Prostate gland (tissue), 2 donors: Measurements from ENCODE around the gene FBXO11. TPM values are rescaled to one million over a fixed set of nuclear protein-coding genes. Genes with fewer than 3 reads are reported as not detected.

Experiments used
- DNase-seq: peaks from one replicate; pipeline ENCODE4 v3.0.0-alpha.2; 2019; ENCODE audit warnings: low spot score
- H3K27ac ChIP-seq, 2 donors: fragments of 200-600 bp; sonication (generic); 2 replicates each; pipeline ENCODE4 v1.5.1; 2017 to 2019
- H3K27me3 ChIP-seq: fragments of 200-600 bp; sonication (generic); replicated peaks from 2 replicates; pipeline ENCODE4 v1.5.1; 2019; ENCODE audit not compliant: insufficient read depth
- H3K36me3 ChIP-seq, 2 donors: fragments of 200-600 bp; sonication (generic); 1 replicate in 1 of 2; 2 replicates in 1 of 2; pipeline versions ENCODE4 v1.5.1 to v1.8.1; 2017 to 2019
- H3K4me1 ChIP-seq: fragments of 200-600 bp; sonication (generic); replicated peaks from 2 replicates; pipeline ENCODE4 v1.5.1; 2019
- H3K4me3 ChIP-seq, 2 donors: fragments of 200-600 bp; sonication (generic); 2 replicates each; pipeline ENCODE4 v1.5.1; 2017 to 2019
- H3K9me3 ChIP-seq: fragments of 200-600 bp; sonication (generic); 2 replicates; pipeline ENCODE4 v1.5.1; 2017
- CTCF ChIP-seq, 4 experiments: fragments of 200-600 bp in 2 of 4; fragments of 450-650 bp in 2 of 4; sonication (generic) in 2 of 4; IDR thresholded peaks; 1 replicate in 3 of 4; 2 replicates in 1 of 4; pipeline ENCODE4 v1.5.1; 2016 to 2019; ENCODE audit warnings: antibody characterized with exemption in 4 of 4, mild to moderate bottlenecking in 2 of 4, moderate library complexity in 2 of 4
- POLR2A ChIP-seq: fragments of 450-650 bp; IDR thresholded peaks from one replicate; pipeline ENCODE4 v1.6.1; 2016; ENCODE audit warnings: antibody characterized with exemption, mild to moderate bottlenecking
- POLR2AphosphoS5 ChIP-seq: sonication (generic); formaldehyde crosslinking; IDR thresholded peaks from one replicate; pipeline ENCODE4 v1.6.1; 2017; ENCODE audit warnings: antibody characterized with exemption
- WGBS: methylation state at CpG from one replicate; pipeline ENCODE4 v1.1.5; 2018; 5-methylcytosine and 5-hydroxymethylcytosine counted together
- intact Hi-C: fragments of 100-400 bp; cut with DNase I; formaldehyde crosslinking; loops from one replicate; pipeline ENCODE4 v1.14.2; 2022
- total RNA-seq, 2 donors: library from RNA; depleted of rRNA; stranded (reverse); fragments of >200 nt; gene quantifications; one replicate each; pipeline ENCODE4 v1.1.0, GENCODE V29; 2016

FBXO11 gene
- total RNA-seq, 2 donors from 2014 or later = 48.4 to 54.2 TPM

DNA sequence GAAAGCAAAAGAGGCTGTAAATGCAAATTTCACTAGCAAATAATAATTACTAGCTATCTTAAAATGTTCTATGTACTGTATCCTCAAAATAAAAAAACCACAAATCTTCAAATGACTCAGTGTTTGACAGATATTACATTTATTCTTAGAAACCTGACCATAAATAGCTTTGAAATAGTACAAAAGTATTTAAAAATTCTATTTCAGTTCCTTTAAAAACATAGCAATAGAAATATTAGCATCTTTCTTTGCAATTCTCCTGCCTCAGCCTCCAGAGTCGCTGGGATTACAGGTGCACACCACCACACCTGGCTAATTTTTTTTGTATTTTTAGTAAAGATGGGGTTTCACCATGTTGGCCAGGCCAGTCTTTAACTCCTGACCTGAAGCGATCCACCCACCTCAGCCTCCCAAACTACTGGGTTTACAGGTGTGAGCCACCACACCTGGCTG, 72.8 kb downstream of the FBXO11 start:
- Histone ChIP-seq H3K36me3 (no peaks in the 10 kb centered on the region), H3K27me3 (no peaks in the 10 kb centered on the region), H3K4me1 (no peaks in the 10 kb centered on the region), H3K9me3 (no peaks in the 10 kb centered on the region), H3K4me3 (no peak overlapping the region), H3K27ac (no peak overlapping the region)
- intact Hi-C loops = no loop called here
- WGBS = 91% methylated on average over 2 of the region's 2 CpGs
- no peak for DNase-seq
- TF ChIP-seq POLR2AphosphoS5 = no peak
- TF ChIP-seq CTCF (IDR thresholded peaks at IDR 0.05) = no peak
- TF ChIP-seq POLR2A = no peak

GRCh38 chr2:47822518-47822917, 83.8 kb downstream of the FBXO11 start:
- peaks cover 0 to 3% of the 10 kb centered on the region in 2 donors for H3K36me3 ChIP-seq
- no peak for DNase-seq
- TF ChIP-seq CTCF (IDR thresholded peaks at IDR 0.05) (no peak), POLR2A (no peak), POLR2AphosphoS5 (no peak)
- intact Hi-C loops = no loop called here
- H3K27ac ChIP-seq = no peak overlapping the region
- H3K9me3 ChIP-seq = no peaks in the 10 kb centered on the region
- no peaks in the 10 kb centered on the region for H3K4me1 ChIP-seq
- no peak overlapping the region for H3K4me3 ChIP-seq
- H3K27me3 ChIP-seq = no peaks in the 10 kb centered on the region

- H3K27ac ChIP-seq = no peak overlapping the region
- 92% methylated on average over 3 of the region's 3 CpGs for WGBS
- TF ChIP-seq CTCF (IDR thresholded peaks at IDR 0.05) = no peak
- no peak for TF ChIP-seq POLR2A
- TF ChIP-seq POLR2AphosphoS5 = no peak
- H3K27me3 ChIP-seq = no peaks in the 10 kb centered on the region
- DNase-seq = no peak
- no peaks in the 10 kb centered on the region for H3K9me3 ChIP-seq
- peaks cover 0 to 3% of the 10 kb centered on the region in 2 donors for H3K36me3 ChIP-seq
- H3K4me1 ChIP-seq = no peaks in the 10 kb centered on the region
- intact Hi-C loops = no loop called here
- H3K4me3 ChIP-seq = no peak overlapping the region
These were observed 86.5 kb downstream of the FBXO11 start for GRCh38 chr2:47819834-47820233.

GRCh38 chr2:47818777-47819176, 87.5 kb downstream of the FBXO11 start:
- Histone ChIP-seq H3K36me3 (peaks cover 0 to 3% of the 10 kb centered on the region in 2 donors), H3K4me3 (no peak overlapping the region), H3K27ac (no peak overlapping the region), H3K4me1 (no peaks in the 10 kb centered on the region), H3K27me3 (no peaks in the 10 kb centered on the region), H3K9me3 (no peaks in the 10 kb centered on the region)
- peak; percentile 27 for DNase-seq
- no peak for TF ChIP-seq CTCF (IDR thresholded peaks at IDR 0.05)
- TF ChIP-seq POLR2AphosphoS5 = no peak
- no peak for TF ChIP-seq POLR2A
- 41% methylated on average over 2 of the region's 2 CpGs for WGBS
- intact Hi-C loops = no loop called here

GRCh38 chr2:47815764-47816163, 90.5 kb downstream of the FBXO11 start:
- no peaks in the 10 kb centered on the region for H3K4me1 ChIP-seq
- TF ChIP-seq POLR2AphosphoS5 (no peak), POLR2A (no peak), CTCF (IDR thresholded peaks at IDR 0.05) (no peak)
- H3K27ac ChIP-seq = no peak overlapping the region
- H3K9me3 ChIP-seq = no peaks in the 10 kb centered on the region
- intact Hi-C loops = no loop called here
- H3K27me3 ChIP-seq = no peaks in the 10 kb centered on the region
- H3K4me3 ChIP-seq = no peak overlapping the region
- WGBS = 92% methylated on average over 10 of the region's 10 CpGs
- DNase-seq = no peak
- H3K36me3 ChIP-seq = peaks cover 0 to 2% of the 10 kb centered on the region in 2 donors
